H54 (cell line): ENCODE data around the gene JAZF1.

ENCODE experiments used
- DNase-seq: peaks from one replicate; pipeline ENCODE4 v3.0.0; 2011; ENCODE audit warnings: low spot score, mixed read lengths; ENCODE audit not compliant: insufficient read length
- FAIRE-seq: peaks from 3 replicates; lab custom pipeline; 2011; peaks lifted over from hg19 to GRCh38; lab: Jason Lieb, UNC
- POLR2A ChIP-seq: IDR thresholded peaks from 2 replicates; pipeline ENCODE4 v1.6.1; 2011; ENCODE audit warnings: low read depth, mild to moderate bottlenecking, low read length

The JAZF1 gene

DNA sequence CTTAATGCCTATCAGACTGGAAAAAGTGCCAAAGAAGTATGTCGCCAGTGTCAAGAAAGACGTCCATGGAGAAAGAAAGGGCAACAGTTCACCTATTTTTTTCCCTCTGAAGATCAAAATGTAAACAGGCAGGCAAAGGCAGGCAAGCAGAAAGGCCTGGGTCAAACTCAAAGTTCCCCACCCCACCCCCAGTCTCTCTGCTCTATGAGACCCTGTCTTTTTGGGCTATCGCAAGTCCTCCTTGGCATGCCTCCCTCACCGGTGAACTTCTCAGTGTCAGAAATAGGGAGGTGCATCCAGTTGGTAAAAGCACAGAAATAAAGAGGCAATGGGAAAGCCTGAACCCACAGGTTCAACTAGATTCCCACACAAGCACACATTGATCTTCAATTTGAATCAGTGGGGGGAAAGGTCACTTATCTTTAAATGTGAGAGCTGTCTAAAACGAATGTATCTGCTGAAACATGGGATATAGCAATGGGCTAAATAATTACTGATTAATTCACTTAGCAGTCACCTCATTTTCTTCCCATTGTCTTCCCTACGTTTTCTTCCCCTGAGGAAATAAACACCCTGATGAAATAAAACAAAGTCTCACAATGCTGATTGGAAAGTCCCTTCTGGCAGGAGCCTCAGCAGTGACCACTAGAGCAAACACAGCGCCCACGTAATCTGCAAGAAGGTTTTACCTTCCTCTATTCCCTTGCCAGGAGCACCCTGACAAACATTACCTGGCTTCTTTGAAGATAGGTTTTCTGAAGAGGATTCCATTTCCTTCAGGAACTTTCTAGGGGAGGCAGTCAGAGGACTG lies 31.1 kb downstream of the JAZF1 start:
- FAIRE-seq (no peak), DNase-seq (no peak)
- no peak for TF ChIP-seq POLR2A

GRCh38 chr7:28145931-28146330 lies 34.7 kb downstream of the JAZF1 start:
- FAIRE-seq (no peak), DNase-seq (no peak)
- no peak for TF ChIP-seq POLR2A

DNA sequence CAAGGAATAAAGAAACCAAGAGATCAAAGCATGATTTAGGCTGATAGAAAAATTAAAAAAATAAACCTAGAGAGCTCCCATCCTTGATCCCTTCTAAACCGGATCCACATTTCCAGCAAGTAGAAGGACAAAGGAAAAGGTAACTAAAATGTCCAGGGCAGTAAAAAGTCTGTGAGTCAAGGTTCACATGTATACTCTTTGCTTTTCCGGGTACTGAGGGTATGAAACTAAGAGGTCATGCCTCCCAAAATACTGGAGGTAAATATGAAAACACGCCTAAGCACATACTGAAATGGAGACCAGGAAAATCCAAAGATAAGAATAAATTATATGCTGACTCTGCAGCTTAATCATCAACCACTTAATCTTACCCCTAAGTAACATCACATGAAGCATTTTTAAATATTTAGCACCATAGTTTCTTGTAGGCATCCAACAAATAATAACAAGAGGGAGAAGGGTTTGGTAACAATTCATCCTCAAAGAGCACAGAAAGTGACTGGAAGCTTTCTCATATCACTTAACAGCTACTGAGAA lies 35.4 kb downstream of the JAZF1 start:
- no peak for DNase-seq
- FAIRE-seq: no peak
- TF ChIP-seq POLR2A: no peak

- FAIRE-seq: no peak
- no peak for TF ChIP-seq POLR2A
- DNase-seq: no peak
Observed at GRCh38 chr7:28144266-28144665, 36.3 kb downstream of the JAZF1 start.

GRCh38 chr7:28142650-28143049 lies 37.9 kb downstream of the JAZF1 start:
- TF ChIP-seq POLR2A: no peak
- DNase-seq (no peak), FAIRE-seq (no peak)

DNA sequence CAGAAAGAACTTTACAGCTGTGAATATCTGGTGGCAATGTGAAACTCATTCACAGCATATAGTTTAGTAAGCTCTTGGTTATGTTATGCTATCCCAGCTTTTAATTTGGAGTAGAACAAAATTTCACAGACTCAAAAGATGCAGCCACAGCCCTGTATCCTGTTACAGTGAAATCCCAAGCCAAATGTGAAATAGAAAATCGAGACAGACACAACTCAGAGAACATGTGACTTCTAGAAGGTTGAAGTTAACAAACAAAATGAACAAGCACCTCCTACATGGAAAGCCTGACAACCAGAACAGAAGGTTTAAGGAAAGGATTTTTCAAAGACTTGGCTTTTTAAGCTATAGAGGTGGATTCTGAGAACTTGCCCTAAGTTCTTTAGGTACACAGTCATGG lies 39.6 kb downstream of the JAZF1 start:
- no peak for FAIRE-seq
- DNase-seq: no peak
- TF ChIP-seq POLR2A: no peak

DNA sequence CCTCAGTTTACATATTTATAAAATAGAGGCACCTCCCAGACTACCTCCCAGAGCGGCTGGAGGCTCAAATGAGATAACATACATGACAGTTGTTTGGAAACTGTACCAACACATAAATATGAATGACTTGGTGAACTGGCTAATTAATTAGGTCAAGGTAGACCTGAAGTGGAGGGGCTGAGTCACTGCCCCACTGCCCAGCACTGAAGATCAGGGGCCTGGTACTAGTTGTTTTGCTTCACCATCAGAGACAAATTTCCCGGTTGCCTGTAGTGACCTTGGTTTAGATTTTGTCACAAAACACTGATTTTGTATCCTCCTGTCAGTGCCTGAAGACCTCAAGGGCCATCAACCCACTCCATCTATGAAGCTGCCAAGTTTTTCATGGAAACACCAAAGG lies 41.8 kb downstream of the JAZF1 start:
- TF ChIP-seq POLR2A: no peak
- no peak for FAIRE-seq
- no peak for DNase-seq

- no peak for DNase-seq
- no peak for FAIRE-seq
- TF ChIP-seq POLR2A: no peak
Observed at GRCh38 chr7:28137463-28137862, 43.1 kb downstream of the JAZF1 start.

- FAIRE-seq (no peak), DNase-seq (no peak)
- no peak for TF ChIP-seq POLR2A
Observed at GRCh38 chr7:28136885-28137284, 43.7 kb downstream of the JAZF1 start.

DNA sequence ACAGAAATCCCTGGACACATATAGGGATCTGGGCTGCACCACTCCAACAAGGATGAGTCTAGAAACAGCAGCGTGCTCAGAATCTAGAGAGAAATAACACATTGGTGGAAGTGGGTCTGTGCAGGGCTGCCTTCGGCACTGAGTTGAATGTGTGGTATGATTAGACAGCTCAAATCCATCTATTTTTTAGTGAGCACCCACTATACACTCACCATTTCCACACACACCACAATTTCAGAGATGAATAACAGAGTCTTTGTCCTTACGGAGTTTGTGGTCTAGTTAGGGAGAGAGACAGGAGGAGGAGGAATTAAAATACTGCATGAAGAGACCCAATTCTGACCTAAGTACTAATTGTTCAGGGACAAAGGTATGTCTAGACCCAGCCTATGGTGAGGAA lies 44.2 kb downstream of the JAZF1 start:
- DNase-seq (no peak), FAIRE-seq (no peak)
- TF ChIP-seq POLR2A: no peak

- DNase-seq: no peak
- TF ChIP-seq POLR2A: no peak
- no peak for FAIRE-seq
Observed at GRCh38 chr7:28135760-28136159, 44.8 kb downstream of the JAZF1 start.

GRCh38 chr7:28135315-28135714 lies 45.3 kb downstream of the JAZF1 start:
- FAIRE-seq: no peak
- no peak for TF ChIP-seq POLR2A
- no peak for DNase-seq

- no peak for TF ChIP-seq POLR2A
- no peak for FAIRE-seq
- DNase-seq: no peak
Observed at GRCh38 chr7:28133872-28134271, 46.7 kb downstream of the JAZF1 start.

DNA sequence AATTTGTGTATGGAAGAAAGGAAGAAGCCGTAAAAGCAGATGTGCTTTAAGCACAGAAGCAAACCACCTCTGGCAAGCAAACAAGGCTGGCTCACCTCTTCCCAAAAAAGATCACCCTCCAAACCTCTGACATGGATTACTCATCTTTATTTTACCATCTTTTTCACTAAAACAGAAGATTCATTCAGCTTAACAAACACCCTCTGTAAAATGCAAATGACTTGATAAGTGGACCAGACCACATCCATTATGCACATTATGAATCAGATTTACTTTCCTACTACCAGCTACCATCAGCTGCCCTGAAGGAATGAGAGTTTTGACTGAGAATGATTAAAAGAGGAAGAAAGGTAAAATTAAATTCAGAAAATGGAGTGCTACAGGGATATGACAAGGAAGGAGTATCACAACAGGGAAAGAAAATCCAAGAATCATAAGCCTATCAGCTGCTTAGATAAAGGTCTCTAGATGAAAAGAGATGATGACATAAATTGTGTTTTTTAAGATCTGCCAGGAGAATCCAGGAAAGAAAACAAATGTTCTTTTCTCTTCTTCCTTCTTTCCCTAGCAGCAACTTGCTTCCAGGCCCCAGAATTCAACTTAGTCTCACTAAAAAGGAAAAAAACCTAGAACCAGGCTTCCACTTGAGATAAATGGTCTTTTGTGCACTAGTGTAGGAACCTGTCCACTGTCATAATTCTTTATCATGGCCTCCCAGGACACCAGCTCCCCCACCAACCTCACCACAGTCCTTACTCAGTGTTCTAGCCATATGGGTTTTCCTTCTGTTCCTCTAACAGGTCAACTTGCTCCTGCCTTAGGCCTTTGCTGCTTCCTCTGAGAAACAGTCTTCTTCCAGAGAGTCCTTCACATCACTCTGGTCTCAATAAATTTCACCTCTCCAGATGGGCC lies 47.4 kb downstream of the JAZF1 start:
- no peak for TF ChIP-seq POLR2A
- FAIRE-seq (no peak), DNase-seq (no peak)
